ENCODE measurements around the gene KLHL41. TPM values are rescaled to one million over a fixed set of nuclear protein-coding genes. Genes with fewer than 3 reads are reported as not detected.
"Not testable (repeated sequence)": the region's sequence is repeated elsewhere in the genome, so short reads cannot be mapped to it uniquely, and the experiment has no call there.

KLHL41 gene
- total RNA-seq, 2 experiments from 2014 or later = 0.55 TPM; not detected in 1

DNA sequence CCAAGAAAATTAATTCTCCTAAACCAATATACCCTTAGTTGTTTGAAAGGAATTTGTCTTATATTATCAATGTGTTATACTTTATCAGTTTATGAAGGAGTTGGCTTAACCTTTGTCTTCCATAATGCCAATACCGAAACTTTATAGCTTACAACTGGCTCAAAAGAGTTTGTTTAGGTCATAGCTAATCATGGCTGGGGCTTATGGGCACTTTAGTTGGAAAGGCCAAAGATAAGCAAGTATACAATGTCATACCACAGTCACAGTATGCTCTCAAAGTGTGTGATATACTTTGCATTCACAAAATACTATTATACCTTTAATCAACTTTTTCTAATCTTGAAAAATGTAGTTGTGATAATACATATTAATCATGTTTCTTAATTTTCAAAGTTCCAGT lies 2.3 kb downstream of the KLHL41 start:
- CTCF ChIA-PET = no interaction called here
- intact Hi-C loops (cut with micrococcal nuclease) = no loop called here
- Mint-ChIP-seq H3K9me3 (no peaks in the 10 kb centered on the region), H3K4me3 (no peak overlapping the region), H3K27me3 (no peaks in the 10 kb centered on the region), H3K4me1 (ENCODE audit: low read depth) (no peaks in the 10 kb centered on the region), H3K36me3 (no peaks in the 10 kb centered on the region), H3K27ac (no peak overlapping the region)
- POLR2A ChIA-PET = no interaction called here
- DNase-seq = no peak

DNA sequence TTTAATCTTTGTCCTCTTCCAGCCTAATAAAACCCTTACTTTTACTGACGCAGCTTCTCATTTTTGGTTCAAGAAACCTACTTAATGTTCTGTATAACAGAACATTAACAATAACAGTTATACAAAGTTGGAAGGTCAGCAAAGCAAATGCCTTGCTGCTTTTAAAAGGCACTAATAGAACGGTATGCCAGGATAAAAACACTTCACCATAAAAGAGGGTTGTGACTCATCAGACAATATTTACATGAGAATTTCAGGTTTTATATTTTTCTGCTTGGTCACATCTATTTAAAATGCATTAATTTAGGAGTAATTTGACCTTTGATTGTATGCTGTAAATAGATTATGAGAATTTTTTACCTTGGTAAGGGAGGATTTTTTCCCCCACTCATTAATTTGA lies 3.0 kb downstream of the KLHL41 start:
- CTCF ChIA-PET = no interaction called here

DNA sequence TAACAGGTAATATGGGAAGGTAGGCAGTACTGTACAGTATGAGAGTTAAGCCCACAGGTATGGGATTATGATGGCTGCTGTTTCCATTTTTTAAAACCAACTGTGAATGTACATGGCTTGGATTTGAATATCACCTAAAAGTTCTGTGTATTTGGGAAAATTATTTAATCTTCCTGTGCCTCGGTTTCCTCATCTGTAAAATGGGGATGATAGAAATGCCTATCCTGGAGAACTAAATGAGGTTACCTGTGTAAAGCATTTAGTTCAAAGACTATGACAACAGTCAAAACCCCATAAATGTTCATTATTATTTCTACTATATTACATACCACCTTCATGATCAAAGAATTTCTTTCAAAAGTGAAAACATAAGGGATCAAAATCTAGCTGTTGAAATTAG lies 3.6 kb downstream of the KLHL41 start:
- CTCF ChIA-PET = no interaction called here
- DNase-seq = no peak
- Mint-ChIP-seq H3K4me1 (ENCODE audit: low read depth) (no peaks in the 10 kb centered on the region), H3K4me3 (no peak overlapping the region), H3K9me3 (no peaks in the 10 kb centered on the region), H3K27ac (no peak overlapping the region), H3K36me3 (no peaks in the 10 kb centered on the region), H3K27me3 (no peaks in the 10 kb centered on the region)
- intact Hi-C loops (cut with micrococcal nuclease) = no loop called here
- POLR2A ChIA-PET = no interaction called here

More for the DNA sequence above, 3.0 kb downstream of the KLHL41 start:
- no peak for DNase-seq
- POLR2A ChIA-PET = no interaction called here
- Mint-ChIP-seq H3K36me3 (no peaks in the 10 kb centered on the region), H3K9me3 (no peaks in the 10 kb centered on the region), H3K4me1 (ENCODE audit: low read depth) (no peaks in the 10 kb centered on the region), H3K27ac (no peak overlapping the region), H3K4me3 (no peak overlapping the region), H3K27me3 (no peaks in the 10 kb centered on the region)
- intact Hi-C loops (cut with micrococcal nuclease) = no loop called here

DNA sequence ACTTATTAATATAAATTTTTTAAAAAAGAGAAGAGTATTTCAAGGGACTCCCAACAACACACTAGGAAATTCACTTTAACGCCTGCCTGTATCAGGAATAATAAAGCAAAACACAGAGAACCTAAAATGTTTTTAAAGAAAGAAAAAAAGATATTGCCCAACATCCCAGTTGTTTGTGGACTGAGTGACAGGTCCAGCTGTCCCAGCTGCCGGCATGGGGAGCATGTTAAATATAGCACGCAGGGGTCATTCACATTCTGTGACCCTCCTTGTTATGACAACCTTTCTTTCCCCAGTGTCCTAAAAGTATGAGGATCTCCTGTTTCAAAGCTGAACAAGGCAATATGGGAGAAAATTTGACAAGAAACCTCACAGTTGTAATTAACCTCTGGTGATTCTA lies 4.4 kb downstream of the KLHL41 start:
- no peaks in the 10 kb centered on the region for H3K36me3 Mint-ChIP-seq
- H3K27me3 Mint-ChIP-seq = no peaks in the 10 kb centered on the region
- H3K27ac Mint-ChIP-seq = no peak overlapping the region
- ChIA-PET POLR2A (no interaction called here), CTCF (no interaction called here)
- no peak overlapping the region for H3K4me3 Mint-ChIP-seq
- DNase-seq = no peak
- H3K9me3 Mint-ChIP-seq = no peaks in the 10 kb centered on the region
- H3K4me1 Mint-ChIP-seq (ENCODE audit: low read depth) = no peaks in the 10 kb centered on the region
- intact Hi-C loops (cut with micrococcal nuclease) = no loop called here

DNA sequence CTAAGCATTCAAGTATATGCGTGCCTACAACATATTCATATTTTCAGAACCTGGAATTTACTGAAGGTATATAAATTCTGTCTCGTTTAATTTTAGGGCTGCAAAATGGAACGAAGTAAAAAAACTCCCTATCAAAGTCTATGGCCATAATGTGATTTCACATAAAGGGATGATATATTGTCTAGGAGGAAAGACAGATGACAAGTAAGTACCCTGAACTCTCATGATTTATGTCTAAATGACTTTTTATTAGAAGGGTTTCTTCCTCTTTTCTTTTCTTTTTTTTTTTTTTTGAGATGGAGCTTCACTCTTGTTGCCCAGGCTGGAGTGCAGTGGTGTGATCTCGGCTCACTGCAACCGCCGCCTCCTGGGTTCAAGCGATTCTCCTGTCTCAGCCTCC lies 5.3 kb downstream of the KLHL41 start:
- H3K9me3 Mint-ChIP-seq; H3K36me3 Mint-ChIP-seq; H3K27me3 Mint-ChIP-seq; H3K27ac Mint-ChIP-seq; DNase-seq; H3K4me3 Mint-ChIP-seq; H3K4me1 Mint-ChIP-seq (ENCODE audit: low read depth); POLR2A ChIA-PET; CTCF ChIA-PET; intact Hi-C loops (cut with micrococcal nuclease): not testable (repeated sequence)

DNA sequence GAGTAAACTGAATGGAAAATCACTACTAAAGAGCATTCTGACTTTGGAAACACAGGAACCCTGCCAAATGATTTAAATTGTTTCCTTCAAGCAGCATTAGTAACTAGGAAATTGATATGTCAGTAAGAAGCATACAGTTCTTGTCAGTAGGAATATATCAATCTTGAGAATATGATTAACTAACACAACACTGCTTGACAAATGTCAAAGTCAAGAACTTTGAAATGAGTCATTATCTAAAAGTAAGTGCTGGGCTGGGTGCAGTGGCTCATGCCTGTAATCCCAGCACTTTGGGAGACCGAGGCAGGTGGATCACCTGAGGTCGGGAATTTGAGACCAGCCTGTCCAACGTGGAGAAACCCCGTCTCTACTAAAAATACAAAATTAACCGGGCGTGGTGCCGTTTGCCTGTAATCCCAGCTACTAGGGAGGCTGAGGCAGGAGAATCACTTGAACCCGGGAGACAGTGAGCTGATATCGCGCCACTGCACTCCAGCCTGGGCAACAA lies 7.0 kb downstream of the KLHL41 start:
- H3K9me3 Mint-ChIP-seq; H3K4me3 Mint-ChIP-seq; DNase-seq; intact Hi-C loops (cut with micrococcal nuclease); H3K27ac Mint-ChIP-seq; H3K4me1 Mint-ChIP-seq (ENCODE audit: low read depth); H3K27me3 Mint-ChIP-seq; H3K36me3 Mint-ChIP-seq; POLR2A ChIA-PET; CTCF ChIA-PET: not testable (repeated sequence)

DNA sequence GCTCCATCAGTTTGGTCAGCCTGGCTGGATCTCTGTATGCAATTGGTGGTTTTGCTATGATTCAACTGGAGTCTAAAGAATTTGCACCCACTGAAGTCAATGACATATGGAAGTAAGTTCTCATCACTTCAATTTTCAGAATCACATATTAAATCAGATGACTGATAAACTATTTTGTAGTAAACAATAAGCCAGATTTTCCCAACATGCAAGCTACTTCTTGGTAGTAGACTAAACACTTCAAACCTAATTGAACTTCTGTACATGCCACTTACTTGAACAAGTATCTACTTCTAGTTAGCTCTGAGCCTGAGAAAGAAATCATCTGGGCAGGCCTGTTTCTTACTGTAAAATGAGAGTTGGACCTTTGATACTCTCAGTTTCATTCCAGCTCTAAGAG lies 11.4 kb downstream of the KLHL41 start:
- Mint-ChIP-seq H3K9me3 (no peaks in the 10 kb centered on the region), H3K27ac (no peak overlapping the region), H3K36me3 (no peaks in the 10 kb centered on the region), H3K4me1 (ENCODE audit: low read depth) (no peaks in the 10 kb centered on the region), H3K4me3 (no peak overlapping the region), H3K27me3 (no peaks in the 10 kb centered on the region)
- CTCF ChIA-PET = interaction anchor here (0.7 kb wide), 1 partner anchor 560 kb away, joined by 3 read pairs; no protein-coding TSS in a partner anchor
- intact Hi-C loops (cut with micrococcal nuclease) = no loop called here
- POLR2A ChIA-PET = no interaction called here
- DNase-seq = no peak

DNA sequence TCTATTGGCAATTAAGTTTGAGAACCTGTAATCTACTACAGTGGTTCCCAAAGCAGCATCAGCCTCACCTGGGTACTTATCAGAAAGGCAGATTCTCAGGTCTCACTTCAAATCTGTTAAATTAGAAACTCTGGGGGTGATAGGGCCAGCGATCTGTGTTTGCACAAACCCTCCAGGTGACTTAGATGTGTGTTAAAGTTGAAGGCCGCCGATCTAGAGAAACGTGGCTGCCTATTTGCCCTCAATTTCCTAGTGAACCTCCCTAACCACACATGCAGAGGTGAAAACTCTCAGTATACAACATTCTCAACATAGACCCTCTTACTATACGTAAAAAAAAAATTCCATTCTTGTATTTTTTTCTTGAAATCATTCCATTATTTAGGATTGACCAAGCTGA lies 14.2 kb downstream of the KLHL41 start:
- no peaks in the 10 kb centered on the region for H3K36me3 Mint-ChIP-seq
- ChIA-PET CTCF (interaction anchor here (0.7 kb wide), 1 partner anchor 253 kb away, joined by 4 read pairs; no protein-coding TSS in a partner anchor), POLR2A (no interaction called here)
- no peaks in the 10 kb centered on the region for H3K27me3 Mint-ChIP-seq
- H3K4me3 Mint-ChIP-seq = no peak overlapping the region
- H3K27ac Mint-ChIP-seq = no peak overlapping the region
- no peaks in the 10 kb centered on the region for H3K9me3 Mint-ChIP-seq
- intact Hi-C loops (cut with micrococcal nuclease) = no loop called here
- no peak for DNase-seq
- H3K4me1 Mint-ChIP-seq (ENCODE audit: low read depth) = no peaks in the 10 kb centered on the region

DNA sequence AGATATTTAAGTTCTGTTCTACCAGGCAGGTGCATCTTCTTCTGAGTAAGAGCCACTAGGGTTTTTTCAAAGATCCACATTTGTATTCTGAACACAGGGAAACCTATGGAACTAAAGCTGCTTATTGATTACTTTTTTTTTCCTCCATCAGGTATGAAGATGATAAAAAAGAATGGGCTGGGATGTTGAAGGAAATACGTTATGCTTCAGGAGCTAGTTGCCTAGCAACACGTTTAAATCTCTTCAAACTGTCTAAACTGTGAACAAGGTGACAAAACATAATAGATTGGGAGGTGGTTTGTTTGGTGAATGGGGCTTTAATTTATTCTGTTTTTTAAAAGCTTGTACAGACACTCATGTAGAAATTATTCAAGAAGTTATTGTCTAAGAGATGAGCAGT lies 15.9 kb downstream of the KLHL41 start:
- Mint-ChIP-seq H3K9me3 (no peaks in the 10 kb centered on the region), H3K27ac (no peak overlapping the region), H3K4me1 (ENCODE audit: low read depth) (no peaks in the 10 kb centered on the region), H3K4me3 (no peak overlapping the region), H3K36me3 (peaks cover 4% of the 10 kb centered on the region), H3K27me3 (no peaks in the 10 kb centered on the region)
- ChIA-PET POLR2A (no interaction called here), CTCF (no interaction called here)
- DNase-seq = no peak
- intact Hi-C loops (cut with micrococcal nuclease) = no loop called here

DNA sequence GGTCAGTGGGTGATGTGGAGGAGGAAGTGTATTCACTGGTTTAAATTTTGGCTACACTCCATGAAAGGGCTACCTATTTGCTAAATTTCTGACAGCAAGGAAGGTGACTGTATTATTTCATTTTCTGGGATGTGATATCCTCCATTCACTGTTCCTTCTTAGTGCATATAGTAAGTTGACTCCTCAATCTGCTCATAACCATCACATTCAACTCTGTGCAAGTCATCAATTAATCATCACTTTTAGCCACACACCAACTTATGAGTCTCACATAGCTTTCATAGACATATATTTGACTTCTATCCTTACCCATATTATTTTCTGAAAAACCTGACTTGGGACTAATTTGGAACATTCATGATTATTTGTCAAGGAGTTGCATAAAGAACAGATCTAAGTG lies 16.9 kb downstream of the KLHL41 start:
- no peaks in the 10 kb centered on the region for H3K4me1 Mint-ChIP-seq (ENCODE audit: low read depth)
- intact Hi-C loops (cut with micrococcal nuclease) = loop anchor here (2.0 kb wide), 1 partner anchor 168 kb away; the partner anchor contains the start of genes CFAP210 and PHOSPHO2
- H3K27me3 Mint-ChIP-seq = no peaks in the 10 kb centered on the region
- no peak for DNase-seq
- H3K9me3 Mint-ChIP-seq = no peaks in the 10 kb centered on the region
- no peak overlapping the region for H3K27ac Mint-ChIP-seq
- POLR2A ChIA-PET = no interaction called here
- H3K4me3 Mint-ChIP-seq = no peak overlapping the region
- CTCF ChIA-PET = no interaction called here
- peaks cover 4% of the 10 kb centered on the region for H3K36me3 Mint-ChIP-seq

DNA sequence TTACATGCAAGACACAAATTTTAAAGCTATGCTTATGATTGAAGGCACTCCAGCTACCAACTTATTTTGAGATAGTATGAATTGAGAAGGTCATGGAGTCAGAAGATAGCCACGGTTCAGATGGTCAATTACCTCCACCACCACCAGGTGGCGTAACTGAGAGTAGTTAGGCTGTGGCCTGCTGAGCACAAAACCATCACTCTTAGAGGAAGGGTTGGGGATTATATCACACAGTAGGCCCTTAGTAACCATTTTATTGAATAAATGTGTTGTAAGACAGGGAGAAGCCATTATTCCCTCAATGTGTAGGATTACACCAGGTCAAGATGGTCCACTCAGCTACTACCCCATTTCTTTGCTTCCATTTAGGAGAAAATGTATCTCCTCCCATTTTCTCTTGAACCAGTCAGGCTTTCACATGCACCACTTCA lies 18.8 kb downstream of the KLHL41 start:
- intact Hi-C loops (cut with micrococcal nuclease) = loop anchor here (1.0 kb wide), 1 partner anchor 400 kb away; no protein-coding TSS in a partner anchor
- ChIA-PET CTCF (interaction anchor here (0.5 to 1.4 kb wide), 13 partner anchors 9 to 406 kb away, joined by 3 to 8 read pairs (median 4); partner anchors contain the start of genes BBS5 and KLHL41), POLR2A (no interaction called here)
- no peak overlapping the region for H3K27ac Mint-ChIP-seq
- H3K27me3 Mint-ChIP-seq = no peaks in the 10 kb centered on the region
- H3K4me3 Mint-ChIP-seq = no peak overlapping the region
- no peaks in the 10 kb centered on the region for H3K4me1 Mint-ChIP-seq (ENCODE audit: low read depth)
- peaks cover 4% of the 10 kb centered on the region for H3K36me3 Mint-ChIP-seq
- H3K9me3 Mint-ChIP-seq = no peaks in the 10 kb centered on the region
- DNase-seq = peak; percentile 81

DNA sequence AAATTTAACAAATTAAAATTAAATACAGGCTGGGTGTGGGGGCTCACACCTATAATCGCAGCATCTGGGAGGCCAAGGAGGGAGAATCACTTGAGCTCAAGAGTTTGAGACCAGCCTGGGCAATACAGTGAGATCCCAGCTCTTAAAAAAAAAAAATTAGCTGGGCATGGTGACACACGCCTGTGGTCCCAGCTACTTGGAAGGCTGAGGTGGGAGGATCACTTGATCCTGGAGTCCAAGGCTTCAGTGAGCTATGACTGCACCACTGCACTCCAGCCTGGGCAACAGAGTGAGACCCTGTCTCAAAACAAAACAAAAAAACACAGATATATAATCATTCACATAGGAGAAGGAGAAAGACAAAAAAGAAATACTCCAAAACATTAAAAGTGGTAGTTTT lies 30.0 kb downstream of the KLHL41 start:
- H3K27ac Mint-ChIP-seq; POLR2A ChIA-PET; H3K4me3 Mint-ChIP-seq; intact Hi-C loops (cut with micrococcal nuclease); DNase-seq; H3K9me3 Mint-ChIP-seq; CTCF ChIA-PET; H3K4me1 Mint-ChIP-seq (ENCODE audit: low read depth); H3K27me3 Mint-ChIP-seq: not testable (repeated sequence)
- H3K36me3 Mint-ChIP-seq = peaks cover 21% of the 10 kb centered on the region

DNA sequence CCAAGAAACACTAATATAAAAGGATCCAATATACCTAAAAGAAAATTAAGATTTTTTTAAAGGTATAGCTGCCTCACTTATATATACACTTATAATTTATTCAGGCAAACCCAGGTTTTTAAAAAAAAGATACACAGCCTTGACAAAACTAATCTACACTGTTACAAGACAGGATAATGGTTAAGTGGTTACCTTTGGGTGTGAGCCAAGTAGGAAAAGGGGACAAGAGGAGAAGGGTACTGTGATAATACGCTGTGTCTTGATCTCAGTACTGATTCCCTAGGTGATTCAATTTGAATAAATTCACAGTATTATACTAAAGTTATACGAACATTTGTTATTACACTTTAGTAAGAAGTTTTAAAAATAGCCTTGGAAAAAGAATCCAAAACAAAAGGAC lies 30.6 kb downstream of the KLHL41 start:
- Mint-ChIP-seq H3K27ac (no peak overlapping the region), H3K4me1 (ENCODE audit: low read depth) (no peaks in the 10 kb centered on the region), H3K4me3 (no peak overlapping the region), H3K9me3 (no peaks in the 10 kb centered on the region), H3K27me3 (no peaks in the 10 kb centered on the region), H3K36me3 (peaks cover 23% of the 10 kb centered on the region)
- POLR2A ChIA-PET = no interaction called here
- intact Hi-C loops (cut with micrococcal nuclease) = no loop called here
- CTCF ChIA-PET = no interaction called here
- DNase-seq = no peak

Data from activated CD4-positive, alpha-beta memory T cell treated with anti-CD3 and anti-CD28 coated beads for 36 hours (primary cell).